ENCODE measurements around the gene LGALS1. TPM values are rescaled to one million over a fixed set of nuclear protein-coding genes. Genes with fewer than 3 reads are reported as not detected.

The LGALS1 gene
- total and polyA plus RNA-seq, 2 experiments from 2014 or later: 568 to 780 TPM

GRCh38 chr22:37663521-37664140 is 11.8 kb upstream of the LGALS1 start:
- H3K9me2 ChIP-seq (replicated peaks; ENCODE audit: insufficient read depth): no peaks in the 10 kb centered on the region
- H3K4me2 ChIP-seq: no peak overlapping the region
- WGBS (ENCODE audit: low lambda C conversion rate, missing lambda C conversion rate): 86% methylated on average over 16 of the region's 16 CpGs

GRCh38 chr22:37664249-37665101 is 11.0 kb upstream of the LGALS1 start:
- H3K27ac ChIP-seq: no peak overlapping the region
- H3K79me2 ChIP-seq: peaks cover 56% of the 10 kb centered on the region
- H3K4me2 ChIP-seq: no peak overlapping the region
- TF ChIP-seq EZH2 (IDR thresholded peaks at IDR 0.05; ENCODE audit: borderline replicate concordance) (no peak), EZH2phosphoT487 (IDR thresholded peaks at IDR 0.05; ENCODE audit: low read depth, severe bottlenecking, unreplicated experiment) (no peak)
- TF ChIP-seq, protein P1, sequence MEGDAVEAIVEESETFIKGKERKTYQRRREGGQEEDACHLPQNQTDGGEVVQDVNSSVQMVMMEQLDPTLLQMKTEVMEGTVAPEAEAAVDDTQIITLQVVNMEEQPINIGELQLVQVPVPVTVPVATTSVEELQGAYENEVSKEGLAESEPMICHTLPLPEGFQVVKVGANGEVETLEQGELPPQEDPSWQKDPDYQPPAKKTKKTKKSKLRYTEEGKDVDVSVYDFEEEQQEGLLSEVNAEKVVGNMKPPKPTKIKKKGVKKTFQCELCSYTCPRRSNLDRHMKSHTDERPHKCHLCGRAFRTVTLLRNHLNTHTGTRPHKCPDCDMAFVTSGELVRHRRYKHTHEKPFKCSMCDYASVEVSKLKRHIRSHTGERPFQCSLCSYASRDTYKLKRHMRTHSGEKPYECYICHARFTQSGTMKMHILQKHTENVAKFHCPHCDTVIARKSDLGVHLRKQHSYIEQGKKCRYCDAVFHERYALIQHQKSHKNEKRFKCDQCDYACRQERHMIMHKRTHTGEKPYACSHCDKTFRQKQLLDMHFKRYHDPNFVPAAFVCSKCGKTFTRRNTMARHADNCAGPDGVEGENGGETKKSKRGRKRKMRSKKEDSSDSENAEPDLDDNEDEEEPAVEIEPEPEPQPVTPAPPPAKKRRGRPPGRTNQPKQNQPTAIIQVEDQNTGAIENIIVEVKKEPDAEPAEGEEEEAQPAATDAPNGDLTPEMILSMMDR (IDR thresholded peaks at IDR 0.05; ENCODE audit: poor library complexity): no peak
- DNase-seq (ENCODE audit: low spot score): no peak
- H2AFZ ChIP-seq: no peak overlapping the region
- 88% methylated on average over 16 of the region's 16 CpGs for WGBS (ENCODE audit: low lambda C conversion rate, missing lambda C conversion rate)
- no peaks in the 10 kb centered on the region for H3K27me3 ChIP-seq
- no peaks in the 10 kb centered on the region for H3K36me3 ChIP-seq (replicated peaks; ENCODE audit: insufficient read depth, low read depth)
- no peaks in the 10 kb centered on the region for H3K9me2 ChIP-seq (replicated peaks; ENCODE audit: insufficient read depth)
- H3K4me1 ChIP-seq (ENCODE audit: insufficient read depth): peaks cover 21% of the 10 kb centered on the region
- peaks cover 6% of the 10 kb centered on the region for H4K20me1 ChIP-seq (ENCODE audit: insufficient read depth, poor library complexity, severe bottlenecking)
- no peaks in the 10 kb centered on the region for H3K9me3 ChIP-seq (ENCODE audit: low read depth)
- H3K4me3 ChIP-seq: no peak overlapping the region

More at GRCh38 chr22:37663521-37664140, 11.8 kb upstream of the LGALS1 start:
- Histone ChIP-seq H3K27ac (no peak overlapping the region), H3K36me3 (replicated peaks; ENCODE audit: insufficient read depth, low read depth) (no peaks in the 10 kb centered on the region), H3K27me3 (no peaks in the 10 kb centered on the region), H2AFZ (no peak overlapping the region), H3K4me1 (ENCODE audit: insufficient read depth) (peaks cover 21% of the 10 kb centered on the region), H3K79me2 (peaks cover 61% of the 10 kb centered on the region), H3K4me3 (no peak overlapping the region), H3K9me3 (ENCODE audit: low read depth) (no peaks in the 10 kb centered on the region), H4K20me1 (ENCODE audit: insufficient read depth, poor library complexity, severe bottlenecking) (peaks cover 6% of the 10 kb centered on the region)
- TF ChIP-seq EZH2 (IDR thresholded peaks at IDR 0.05; ENCODE audit: borderline replicate concordance) (no peak), EZH2phosphoT487 (IDR thresholded peaks at IDR 0.05; ENCODE audit: low read depth, severe bottlenecking, unreplicated experiment) (no peak)
- TF ChIP-seq, protein P1 (IDR thresholded peaks at IDR 0.05; ENCODE audit: poor library complexity): no peak
- no peak for DNase-seq (ENCODE audit: low spot score)

GRCh38 chr22:37665487-37665886 is 9.9 kb upstream of the LGALS1 start:
- Histone ChIP-seq H3K36me3 (replicated peaks; ENCODE audit: insufficient read depth, low read depth) (no peaks in the 10 kb centered on the region), H3K79me2 (peaks cover 46% of the 10 kb centered on the region), H3K9me3 (ENCODE audit: low read depth) (no peaks in the 10 kb centered on the region), H4K20me1 (ENCODE audit: insufficient read depth, poor library complexity, severe bottlenecking) (peaks cover 5% of the 10 kb centered on the region), H2AFZ (no peak overlapping the region), H3K4me2 (no peak overlapping the region), H3K9me2 (replicated peaks; ENCODE audit: insufficient read depth) (no peaks in the 10 kb centered on the region), H3K4me1 (ENCODE audit: insufficient read depth) (peaks cover 12% of the 10 kb centered on the region), H3K4me3 (no peak overlapping the region), H3K27ac (no peak overlapping the region), H3K27me3 (no peaks in the 10 kb centered on the region)
- WGBS (ENCODE audit: low lambda C conversion rate, missing lambda C conversion rate): 97% methylated on average over 21 of the region's 24 CpGs
- no peak for DNase-seq (ENCODE audit: low spot score)
- no peak for TF ChIP-seq EZH2phosphoT487 (IDR thresholded peaks at IDR 0.05; ENCODE audit: low read depth, severe bottlenecking, unreplicated experiment)

DNA sequence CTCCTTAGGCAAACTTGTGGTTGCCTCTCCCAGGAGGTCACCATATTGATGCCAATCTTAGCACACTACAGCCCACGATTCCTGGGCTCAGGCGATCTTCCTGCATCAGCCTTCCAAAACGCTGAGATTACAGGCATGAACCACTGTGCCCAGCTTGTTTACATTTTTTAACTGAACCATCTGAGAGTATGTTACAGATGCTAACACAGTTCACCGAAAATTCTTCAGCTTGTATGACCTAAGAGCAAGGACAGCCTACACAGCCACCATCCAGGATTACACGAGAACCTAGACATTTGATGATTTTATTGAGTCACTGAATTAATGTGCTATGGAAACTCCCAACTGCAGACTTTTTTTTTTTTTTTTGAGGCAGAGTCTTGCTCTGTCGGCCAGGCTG is 5.8 kb upstream of the LGALS1 start:
- Histone ChIP-seq H4K20me1 (ENCODE audit: insufficient read depth, poor library complexity, severe bottlenecking) (no peaks in the 10 kb centered on the region), H3K79me2 (peaks cover 11% of the 10 kb centered on the region), H3K9me3 (ENCODE audit: low read depth) (no peaks in the 10 kb centered on the region), H2AFZ (no peak overlapping the region), H3K27me3 (no peaks in the 10 kb centered on the region), H3K4me3 (no peak overlapping the region), H3K36me3 (replicated peaks; ENCODE audit: insufficient read depth, low read depth) (no peaks in the 10 kb centered on the region), H3K4me1 (ENCODE audit: insufficient read depth) (peaks cover 5% of the 10 kb centered on the region), H3K9me2 (replicated peaks; ENCODE audit: insufficient read depth) (no peaks in the 10 kb centered on the region), H3K27ac (no peak overlapping the region), H3K4me2 (no peak overlapping the region)
- WGBS (ENCODE audit: low lambda C conversion rate, missing lambda C conversion rate): 86% methylated on average over 6 of the region's 6 CpGs
- TF ChIP-seq EZH2phosphoT487 (IDR thresholded peaks at IDR 0.05; ENCODE audit: low read depth, severe bottlenecking, unreplicated experiment) (no peak), EZH2 (IDR thresholded peaks at IDR 0.05; ENCODE audit: borderline replicate concordance) (no peak)
- TF ChIP-seq, protein P1 (IDR thresholded peaks at IDR 0.05; ENCODE audit: poor library complexity): no peak
- no peak for DNase-seq (ENCODE audit: low spot score)

Measured in hepatocyte (in vitro differentiated cells).